Loucy (cell line): Measurements from ENCODE around the gene EEF1A2.

Source experiments
- H2AFZ ChIP-seq: fragments of 200-600 bp; sonication (generic); 2 replicates; pipeline ENCODE4 v1.6.0; 2016; ENCODE audit warnings: antibody characterized with exemption, mild to moderate bottlenecking, low read length, moderate library complexity
- H3F3A ChIP-seq: fragments of 200-600 bp; 2 replicates; pipeline ENCODE4 v1.6.0; 2016; ENCODE audit warnings: antibody characterized with exemption, low read depth, mild to moderate bottlenecking
- H3K27me3 ChIP-seq: fragments of 200-600 bp; sonication (generic); 2 replicates; pipeline ENCODE4 v1.6.1; 2014; ENCODE audit warnings: low read length, mild to moderate bottlenecking; ENCODE audit not compliant: insufficient read depth, poor library complexity, severe bottlenecking
- H3K36me3 ChIP-seq: fragments of 200-600 bp; sonication (generic); 2 replicates; pipeline ENCODE4 v1.6.1; 2016; ENCODE audit warnings: low read length; ENCODE audit not compliant: insufficient read depth
- H3K4me1 ChIP-seq: fragments of 200-600 bp; sonication (generic); 2 replicates; pipeline ENCODE4 v1.5.1; 2014; ENCODE audit warnings: low read length, mild to moderate bottlenecking; ENCODE audit not compliant: insufficient read depth, poor library complexity, severe bottlenecking
- H3K4me2 ChIP-seq: fragments of 200-600 bp; sonication (generic); 2 replicates; pipeline ENCODE4 v1.6.0; 2014; ENCODE audit warnings: antibody characterized with exemption, low read length, low read depth, mild to moderate bottlenecking; ENCODE audit not compliant: poor library complexity, severe bottlenecking
- H3K4me3 ChIP-seq: fragments of 200-600 bp; sonication (generic); 2 replicates; pipeline ENCODE4 v1.5.1; 2014; ENCODE audit warnings: low read length, mild to moderate bottlenecking, mixed read lengths; ENCODE audit not compliant: poor library complexity, severe bottlenecking
- H3K79me2 ChIP-seq: fragments of 200-600 bp; sonication (generic); 2 replicates; pipeline ENCODE4 v1.6.1; 2014; ENCODE audit warnings: low read length; ENCODE audit not compliant: insufficient read depth
- H3K9ac ChIP-seq: fragments of 200-600 bp; sonication (generic); 2 replicates; pipeline ENCODE4 v1.6.0; 2014; ENCODE audit warnings: mild to moderate bottlenecking, low read depth, low read length, moderate library complexity; ENCODE audit not compliant: poor library complexity, severe bottlenecking
- H3K9me2 ChIP-seq: fragments of 200-600 bp; sonication (generic); replicated peaks from 2 replicates; pipeline ENCODE4 v1.6.1; 2016; ENCODE audit warnings: low read depth, low read length, mixed read lengths
- H3K9me3 ChIP-seq: fragments of 200-600 bp; sonication (generic); 2 replicates; pipeline ENCODE4 v1.6.1; 2014; ENCODE audit warnings: mild to moderate bottlenecking, antibody characterized with exemption, low read length, low read depth; ENCODE audit not compliant: insufficient read depth
- H4K20me1 ChIP-seq: fragments of 200-600 bp; sonication (generic); 2 replicates; pipeline ENCODE4 v1.6.0; 2014; ENCODE audit warnings: antibody characterized with exemption, low read length, mild to moderate bottlenecking; ENCODE audit not compliant: insufficient read depth, poor library complexity, severe bottlenecking
- EZH2phosphoT487 ChIP-seq: fragments of 200-600 bp; IDR thresholded peaks from 2 replicates; pipeline ENCODE4 v1.6.1; 2018; ENCODE audit warnings: antibody characterized with exemption, mild to moderate bottlenecking, moderate library complexity, borderline replicate concordance
- TF ChIP-seq, protein P1 (sequence below): fragments of 200-600 bp; sonication (generic); conservative IDR thresholded peaks from 2 replicates; pipeline ENCODE4 v1.5.1; 2014; ENCODE audit warnings: mild to moderate bottlenecking, antibody characterized with exemption, low read length

Gene EEF1A2

DNA sequence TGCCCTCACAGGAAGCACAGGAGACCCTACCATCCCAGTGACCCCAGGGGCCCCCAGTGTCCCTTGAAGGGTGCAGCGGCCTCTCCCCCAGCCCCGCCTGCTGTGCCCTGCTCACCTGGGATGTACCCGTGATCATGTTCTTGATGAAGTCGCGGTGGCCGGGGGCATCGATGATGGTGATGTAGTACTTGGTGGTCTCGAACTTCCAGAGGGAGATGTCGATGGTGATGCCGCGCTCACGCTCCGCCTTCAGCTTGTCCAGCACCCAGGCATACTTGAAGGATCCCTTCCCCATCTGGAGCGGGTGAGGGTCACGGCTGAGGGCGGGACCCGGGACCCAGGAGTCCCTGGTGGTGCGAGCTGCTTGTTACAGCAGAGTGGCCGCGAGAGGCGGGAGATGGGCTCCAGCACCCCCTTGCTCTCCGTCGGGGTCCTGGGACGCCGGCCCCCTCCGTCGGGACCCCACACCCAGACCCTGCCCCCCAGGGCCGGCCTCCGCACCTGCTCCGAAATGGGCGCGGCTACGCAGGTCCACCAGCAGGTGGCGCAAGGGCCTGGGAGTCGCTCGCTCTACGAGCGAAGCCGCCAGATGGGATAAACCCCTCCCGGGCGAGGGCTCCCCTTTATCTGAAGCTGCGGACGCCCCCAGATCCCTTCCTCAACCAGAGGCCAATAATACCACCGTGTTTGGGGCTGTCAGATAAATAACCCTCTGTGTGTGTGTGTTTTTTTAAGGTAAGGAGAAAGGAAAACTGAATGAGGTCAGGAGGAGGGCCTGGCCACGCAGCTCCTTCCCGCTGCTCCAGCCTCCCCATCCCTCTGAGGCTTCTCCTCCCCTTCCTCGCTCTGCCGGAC is 2.9 kb downstream of the EEF1A2 start:
- peak overlapping the region; percentile 58 for H3K4me3 ChIP-seq
- no peaks in the 10 kb centered on the region for H3F3A ChIP-seq
- H3K9me3 ChIP-seq = no peaks in the 10 kb centered on the region
- TF ChIP-seq, protein P1, sequence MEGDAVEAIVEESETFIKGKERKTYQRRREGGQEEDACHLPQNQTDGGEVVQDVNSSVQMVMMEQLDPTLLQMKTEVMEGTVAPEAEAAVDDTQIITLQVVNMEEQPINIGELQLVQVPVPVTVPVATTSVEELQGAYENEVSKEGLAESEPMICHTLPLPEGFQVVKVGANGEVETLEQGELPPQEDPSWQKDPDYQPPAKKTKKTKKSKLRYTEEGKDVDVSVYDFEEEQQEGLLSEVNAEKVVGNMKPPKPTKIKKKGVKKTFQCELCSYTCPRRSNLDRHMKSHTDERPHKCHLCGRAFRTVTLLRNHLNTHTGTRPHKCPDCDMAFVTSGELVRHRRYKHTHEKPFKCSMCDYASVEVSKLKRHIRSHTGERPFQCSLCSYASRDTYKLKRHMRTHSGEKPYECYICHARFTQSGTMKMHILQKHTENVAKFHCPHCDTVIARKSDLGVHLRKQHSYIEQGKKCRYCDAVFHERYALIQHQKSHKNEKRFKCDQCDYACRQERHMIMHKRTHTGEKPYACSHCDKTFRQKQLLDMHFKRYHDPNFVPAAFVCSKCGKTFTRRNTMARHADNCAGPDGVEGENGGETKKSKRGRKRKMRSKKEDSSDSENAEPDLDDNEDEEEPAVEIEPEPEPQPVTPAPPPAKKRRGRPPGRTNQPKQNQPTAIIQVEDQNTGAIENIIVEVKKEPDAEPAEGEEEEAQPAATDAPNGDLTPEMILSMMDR = peak; percentile 91
- TF ChIP-seq EZH2phosphoT487 = no peak
- H3K4me1 ChIP-seq = no peaks in the 10 kb centered on the region
- peak overlapping the region; percentile 64 for H2AFZ ChIP-seq
- no peaks in the 10 kb centered on the region for H3K27me3 ChIP-seq
- H3K9me2 ChIP-seq = no peaks in the 10 kb centered on the region
- H3K36me3 ChIP-seq = no peaks in the 10 kb centered on the region
- no peaks in the 10 kb centered on the region for H4K20me1 ChIP-seq
- H3K9ac ChIP-seq = no peak overlapping the region
- H3K79me2 ChIP-seq = no peaks in the 10 kb centered on the region
- peak overlapping the region; percentile 64 for H3K4me2 ChIP-seq

DNA sequence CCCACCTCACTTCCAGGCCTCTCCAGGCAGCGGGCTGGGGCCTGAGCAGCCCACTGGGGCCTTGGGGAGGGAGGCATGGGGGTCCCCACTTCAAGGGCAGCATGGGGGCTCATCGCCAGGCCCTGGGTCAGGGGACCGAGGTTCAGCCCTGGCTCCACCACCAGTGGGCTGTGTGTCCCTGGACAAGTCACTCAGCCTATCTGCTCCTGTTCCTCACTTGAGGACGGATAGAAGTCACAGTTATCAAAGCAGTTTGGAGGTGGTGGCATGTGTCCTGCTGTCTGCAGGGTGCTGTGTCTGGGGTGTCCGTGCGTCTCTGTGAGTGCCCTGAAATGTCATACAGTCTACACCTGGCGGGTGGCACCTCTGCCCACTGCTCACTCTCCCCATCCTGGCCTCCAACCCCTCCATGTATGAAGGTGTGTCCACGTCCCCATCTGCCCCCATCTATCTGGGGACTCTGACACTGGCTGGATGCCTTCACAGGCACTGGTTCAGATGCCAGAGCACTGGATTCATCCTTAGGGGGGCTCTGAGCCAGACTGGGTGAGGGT is 3.6 kb downstream of the EEF1A2 start:
- no peaks in the 10 kb centered on the region for H3K36me3 ChIP-seq
- H3K9me2 ChIP-seq = no peaks in the 10 kb centered on the region
- no peaks in the 10 kb centered on the region for H3F3A ChIP-seq
- no peak for TF ChIP-seq EZH2phosphoT487
- TF ChIP-seq, protein P1 = no peak
- H3K9me3 ChIP-seq = no peaks in the 10 kb centered on the region
- H2AFZ ChIP-seq = no peak overlapping the region
- no peak overlapping the region for H3K4me3 ChIP-seq
- no peaks in the 10 kb centered on the region for H3K4me1 ChIP-seq
- no peak overlapping the region for H3K9ac ChIP-seq
- H3K4me2 ChIP-seq = no peak overlapping the region
- no peaks in the 10 kb centered on the region for H3K27me3 ChIP-seq
- H4K20me1 ChIP-seq = no peaks in the 10 kb centered on the region
- H3K79me2 ChIP-seq = no peaks in the 10 kb centered on the region

DNA sequence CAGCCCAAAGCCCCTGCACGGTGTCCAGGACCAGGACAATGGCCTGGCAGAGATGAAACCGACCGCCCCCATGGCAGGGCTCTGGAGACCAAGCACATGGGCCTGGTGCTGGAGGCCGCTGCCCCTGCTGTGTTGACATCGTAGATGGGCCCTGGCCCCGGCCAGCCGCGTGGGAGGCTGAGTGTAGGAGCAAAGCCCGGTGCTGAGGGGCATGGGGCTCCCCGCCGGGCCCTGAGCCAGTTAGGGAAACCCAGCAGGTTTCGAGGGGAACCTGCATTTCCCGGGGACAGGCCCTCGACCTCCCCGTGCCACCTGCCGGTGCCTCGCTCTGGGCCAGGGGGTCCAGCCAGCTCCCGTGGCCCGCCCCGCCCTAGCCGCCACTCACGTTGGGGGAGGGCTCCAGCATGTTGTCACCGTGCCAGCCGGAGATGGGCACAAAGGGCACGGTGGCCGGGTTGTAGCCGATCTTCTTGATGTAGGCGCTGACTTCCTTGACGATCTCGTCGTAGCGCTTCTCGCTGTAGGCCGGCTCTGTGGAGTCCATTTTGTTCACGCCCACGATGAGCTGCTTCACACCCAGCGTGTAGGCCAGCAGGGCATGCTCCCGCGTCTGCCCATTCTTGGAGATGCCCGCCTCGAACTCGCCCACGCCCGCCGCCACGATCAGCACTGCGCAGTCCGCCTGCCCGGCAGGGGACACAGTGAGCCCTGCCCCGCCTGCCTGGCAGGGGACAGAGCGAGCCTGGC is 4.3 kb downstream of the EEF1A2 start:
- H3K4me3 ChIP-seq = no peak overlapping the region
- H3K9me2 ChIP-seq = no peaks in the 10 kb centered on the region
- H3K9ac ChIP-seq = no peak overlapping the region
- H3K4me1 ChIP-seq = no peaks in the 10 kb centered on the region
- no peaks in the 10 kb centered on the region for H3K9me3 ChIP-seq
- H2AFZ ChIP-seq = no peak overlapping the region
- no peaks in the 10 kb centered on the region for H3K79me2 ChIP-seq
- H3K4me2 ChIP-seq = no peak overlapping the region
- H4K20me1 ChIP-seq = no peaks in the 10 kb centered on the region
- TF ChIP-seq EZH2phosphoT487 = no peak
- H3K36me3 ChIP-seq = no peaks in the 10 kb centered on the region
- no peaks in the 10 kb centered on the region for H3K27me3 ChIP-seq
- H3F3A ChIP-seq = no peaks in the 10 kb centered on the region
